PC-9 (cell line): ENCODE measurements around the gene IFT22.

Experiments used
- CTCF ChIP-seq: fragments of 200-600 bp; sonication (generic); conservative IDR thresholded peaks from 2 replicates; pipeline ENCODE4 v1.6.1; 2017; ENCODE audit warnings: mixed run types, antibody characterized with exemption, mild to moderate bottlenecking, moderate library complexity
- EZH2 ChIP-seq: fragments of 200-600 bp; sonication (generic); IDR thresholded peaks from 2 replicates; pipeline ENCODE4 v1.8.0; 2017; ENCODE audit warnings: antibody characterized with exemption, low read depth

GRCh38 chr7:101271021-101271420 lies 50.6 kb downstream of the IFT22 start:
- TF ChIP-seq EZH2, result no peak
- no peak for TF ChIP-seq CTCF
